ENCODE measurements around the gene KRT8.

KRT8 gene

GRCh38 chr12:52949413-52950331 lies 44.8 kb upstream of the KRT8 start:
- TF ChIP-seq, protein P1, sequence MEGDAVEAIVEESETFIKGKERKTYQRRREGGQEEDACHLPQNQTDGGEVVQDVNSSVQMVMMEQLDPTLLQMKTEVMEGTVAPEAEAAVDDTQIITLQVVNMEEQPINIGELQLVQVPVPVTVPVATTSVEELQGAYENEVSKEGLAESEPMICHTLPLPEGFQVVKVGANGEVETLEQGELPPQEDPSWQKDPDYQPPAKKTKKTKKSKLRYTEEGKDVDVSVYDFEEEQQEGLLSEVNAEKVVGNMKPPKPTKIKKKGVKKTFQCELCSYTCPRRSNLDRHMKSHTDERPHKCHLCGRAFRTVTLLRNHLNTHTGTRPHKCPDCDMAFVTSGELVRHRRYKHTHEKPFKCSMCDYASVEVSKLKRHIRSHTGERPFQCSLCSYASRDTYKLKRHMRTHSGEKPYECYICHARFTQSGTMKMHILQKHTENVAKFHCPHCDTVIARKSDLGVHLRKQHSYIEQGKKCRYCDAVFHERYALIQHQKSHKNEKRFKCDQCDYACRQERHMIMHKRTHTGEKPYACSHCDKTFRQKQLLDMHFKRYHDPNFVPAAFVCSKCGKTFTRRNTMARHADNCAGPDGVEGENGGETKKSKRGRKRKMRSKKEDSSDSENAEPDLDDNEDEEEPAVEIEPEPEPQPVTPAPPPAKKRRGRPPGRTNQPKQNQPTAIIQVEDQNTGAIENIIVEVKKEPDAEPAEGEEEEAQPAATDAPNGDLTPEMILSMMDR (IDR thresholded peaks at IDR 0.05; ENCODE audit: extremely low read depth, insufficient read depth, missing control alignments), result no peak
- in situ Hi-C loops (cut with MboI; ENCODE audit: low pct_unique_long_range_greater_than_20kb, low sequenced_read_pairs, unreplicated experiment), result no loop called here
- DNase-seq (ENCODE audit: low spot score), result no peak

GRCh38 chr12:52947738-52948423 lies 43.0 kb upstream of the KRT8 start:
- TF ChIP-seq, protein P1 (IDR thresholded peaks at IDR 0.05; ENCODE audit: extremely low read depth, insufficient read depth, missing control alignments), result no peak
- no peak for DNase-seq (ENCODE audit: low spot score)
- in situ Hi-C loops (cut with MboI; ENCODE audit: low pct_unique_long_range_greater_than_20kb, low sequenced_read_pairs, unreplicated experiment), result no loop called here

DNA sequence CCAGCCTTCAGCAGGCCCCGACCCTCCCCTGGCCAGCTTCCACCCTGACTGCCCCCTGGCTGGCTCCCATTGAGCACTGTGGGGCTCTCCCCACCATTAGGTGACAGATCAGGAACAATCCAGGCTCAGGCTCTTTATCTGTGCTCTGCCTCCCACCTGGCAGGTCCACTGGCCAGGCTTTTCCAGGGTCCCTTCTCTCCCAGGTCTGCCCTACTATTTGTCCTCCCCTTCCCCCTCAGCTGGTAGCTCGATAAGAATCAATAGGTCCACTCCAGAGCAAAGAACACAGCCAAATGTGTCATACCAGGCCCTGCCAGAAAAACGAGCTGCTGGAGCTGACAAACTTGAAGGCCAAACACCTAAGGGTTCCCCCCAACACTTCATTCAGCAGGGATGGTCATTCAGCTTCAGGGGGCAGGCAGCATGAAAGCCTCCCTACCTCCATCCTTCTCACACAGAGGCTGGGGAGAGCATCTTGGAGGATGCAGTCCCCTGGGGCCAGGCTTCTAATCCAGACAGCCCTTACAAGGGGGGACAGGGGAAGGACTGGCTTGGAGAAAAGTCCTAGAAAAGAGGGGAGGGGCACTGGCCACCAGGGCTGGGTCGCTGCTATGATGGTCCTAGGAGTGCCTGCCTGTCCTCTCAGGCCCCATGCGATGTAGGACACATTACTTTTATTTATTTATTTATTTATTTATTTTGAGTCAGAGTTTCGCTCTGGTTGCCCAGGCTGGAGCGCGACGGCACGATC lies 42.1 kb upstream of the KRT8 start:
- TF ChIP-seq, protein P1 (IDR thresholded peaks at IDR 0.05; ENCODE audit: extremely low read depth, insufficient read depth, missing control alignments), result no peak
- in situ Hi-C loops (cut with MboI; ENCODE audit: low pct_unique_long_range_greater_than_20kb, low sequenced_read_pairs, unreplicated experiment), result no loop called here
- no peak for DNase-seq (ENCODE audit: low spot score)

DNA sequence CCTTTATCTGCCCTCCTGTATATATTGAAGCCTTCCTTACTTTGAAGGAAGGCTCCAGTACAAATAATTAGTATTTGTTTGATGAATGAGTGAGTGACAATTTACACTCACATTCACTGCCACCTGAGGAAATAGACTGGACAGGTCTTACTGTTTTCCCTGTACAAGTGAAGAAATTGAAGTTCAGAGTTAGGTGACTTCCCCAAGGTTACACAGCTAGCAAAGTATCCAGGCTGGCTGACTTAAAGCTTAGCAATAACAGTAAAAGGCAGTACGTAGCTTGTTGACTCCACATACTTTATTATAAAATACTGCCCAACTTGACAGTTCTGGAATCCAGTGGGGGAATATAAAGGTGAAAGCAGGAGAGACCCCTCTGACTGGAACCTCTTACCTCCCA lies 41.5 kb upstream of the KRT8 start:
- TF ChIP-seq, protein P1 (IDR thresholded peaks at IDR 0.05; ENCODE audit: extremely low read depth, insufficient read depth, missing control alignments), result no peak
- no peak for DNase-seq (ENCODE audit: low spot score)
- in situ Hi-C loops (cut with MboI; ENCODE audit: low pct_unique_long_range_greater_than_20kb, low sequenced_read_pairs, unreplicated experiment), result no loop called here

- in situ Hi-C loops (cut with MboI; ENCODE audit: low pct_unique_long_range_greater_than_20kb, low sequenced_read_pairs, unreplicated experiment), result no loop called here
- DNase-seq (ENCODE audit: low spot score), result no peak
- TF ChIP-seq, protein P1 (IDR thresholded peaks at IDR 0.05; ENCODE audit: extremely low read depth, insufficient read depth, missing control alignments), result no peak
Observed at GRCh38 chr12:52945389-52946232, 40.7 kb upstream of the KRT8 start.
